ENCODE measurements around the gene POU2F2.

- no peak for TF ChIP-seq POLR2A (IDR thresholded peaks at IDR 0.05)
- TF ChIP-seq CTCF (IDR thresholded peaks at IDR 0.05): no peak
- no peak for TF ChIP-seq EP300 (IDR thresholded peaks at IDR 0.05)
Measured at GRCh38 chr19:42105368-42105767, 26.9 kb downstream of the POU2F2 start.

Data from stomach (tissue), 4 donors.